Suprapubic skin (tissue), 4 donors: Measurements from ENCODE around the gene ARHGEF17. TPM values are rescaled to one million over a fixed set of nuclear protein-coding genes. Genes with fewer than 3 reads are reported as not detected.

ENCODE experiments used
- DNase-seq, 2 donors: peaks; one replicate each; pipeline ENCODE4 v3.0.0-alpha.2; 2019; ENCODE audit warnings: low spot score in 2 of 2
- H3K27ac ChIP-seq: fragments of 200-600 bp; sonication (generic); one replicate; pipeline ENCODE4 v1.5.1; 2019
- H3K27me3 ChIP-seq: fragments of 200-600 bp; sonication (generic); one replicate; pipeline ENCODE4 v1.5.1; 2019
- H3K36me3 ChIP-seq: fragments of 200-600 bp; sonication (generic); one replicate; pipeline ENCODE4 v1.5.1; 2019
- H3K4me1 ChIP-seq: fragments of 200-600 bp; sonication (generic); one replicate; pipeline ENCODE4 v1.5.1; 2019
- H3K4me3 ChIP-seq: fragments of 200-600 bp; sonication (generic); one replicate; pipeline ENCODE4 v1.5.1; 2019; ENCODE audit warnings: mild to moderate bottlenecking
- H3K9me3 ChIP-seq: fragments of 200-600 bp; sonication (generic); one replicate; pipeline ENCODE4 v1.5.1; 2019
- EP300 ChIP-seq: sonication (generic); formaldehyde crosslinking; IDR thresholded peaks from one replicate; pipeline ENCODE4 v1.6.1; 2017; ENCODE audit warnings: antibody characterized with exemption
- POLR2A ChIP-seq, 2 donors: fragments of 450-650 bp; IDR thresholded peaks; one replicate each; pipeline ENCODE4 v1.6.1; 2017; ENCODE audit warnings: antibody characterized with exemption in 2 of 2, mild to moderate bottlenecking in 2 of 2, moderate library complexity in 2 of 2
- POLR2AphosphoS5 ChIP-seq, 3 donors: sonication (generic); formaldehyde crosslinking; IDR thresholded peaks; one replicate each; pipeline ENCODE4 v1.6.1; 2017; ENCODE audit warnings: antibody characterized with exemption in 3 of 3
- WGBS: methylation state at CpG from one replicate; pipeline ENCODE4 v1.1.5; 2018; 5-methylcytosine and 5-hydroxymethylcytosine counted together
- total RNA-seq, 4 donors: library from RNA; depleted of rRNA; stranded (reverse); fragments of >200 nt; gene quantifications; one replicate each; pipeline ENCODE4 v1.1.0, GENCODE V29; 2016
- TF ChIP-seq, protein P1 (sequence below), 2 donors: fragments of 200-600 bp in 1 of 2; fragments of 450-650 bp in 1 of 2; sonication (generic) in 1 of 2; IDR thresholded peaks; one replicate each; pipeline ENCODE4 v1.5.1; 2016 to 2019; ENCODE audit warnings: antibody characterized with exemption in 2 of 2, mild to moderate bottlenecking in 1 of 2, moderate library complexity in 1 of 2

ARHGEF17 gene
- total RNA-seq, 4 donors from 2014 or later, result 8.3 to 25.0 (median 9.7) TPM

DNA sequence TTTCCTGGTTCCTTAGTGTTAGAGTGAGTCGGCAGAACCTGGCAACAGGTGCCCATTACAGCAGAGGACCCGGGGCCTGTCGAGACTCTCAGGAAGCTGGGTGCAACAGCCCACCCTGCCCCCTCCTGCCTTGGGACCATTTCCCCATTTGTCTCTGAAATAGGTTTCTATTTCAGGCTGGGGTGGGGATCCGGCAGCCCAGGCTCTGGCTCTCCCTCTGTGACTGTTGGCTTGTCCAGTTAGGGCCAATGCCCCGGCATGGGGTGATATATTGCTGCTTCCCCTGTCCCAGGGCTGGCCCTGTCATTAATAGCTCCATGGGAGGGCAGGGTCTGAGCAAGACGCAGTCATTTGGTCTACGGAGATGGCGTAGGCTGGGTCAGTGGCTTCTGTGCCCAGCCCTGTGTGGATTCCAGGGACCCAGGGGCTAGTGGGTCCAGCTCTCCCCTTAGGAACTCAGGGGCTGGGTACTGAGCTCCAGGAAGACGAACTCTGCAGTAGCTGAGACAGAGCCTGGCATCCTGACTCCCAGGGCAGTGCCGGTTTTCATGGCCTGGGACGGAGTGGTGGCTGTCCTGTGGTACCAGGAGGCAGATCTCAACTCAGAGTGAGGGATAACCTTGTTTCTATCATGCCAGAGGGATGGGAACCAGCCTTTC, 33.2 kb upstream of the ARHGEF17 start:
- 81% methylated on average over 5 of the region's 11 CpGs for WGBS
- peak; percentile 50 to 76 for DNase-seq
- no peak for TF ChIP-seq EP300
- TF ChIP-seq POLR2A (IDR thresholded peaks at IDR 0.05), result no peak
- no peak for TF ChIP-seq POLR2AphosphoS5 (IDR thresholded peaks at IDR 0.05)
- TF ChIP-seq, protein P1, sequence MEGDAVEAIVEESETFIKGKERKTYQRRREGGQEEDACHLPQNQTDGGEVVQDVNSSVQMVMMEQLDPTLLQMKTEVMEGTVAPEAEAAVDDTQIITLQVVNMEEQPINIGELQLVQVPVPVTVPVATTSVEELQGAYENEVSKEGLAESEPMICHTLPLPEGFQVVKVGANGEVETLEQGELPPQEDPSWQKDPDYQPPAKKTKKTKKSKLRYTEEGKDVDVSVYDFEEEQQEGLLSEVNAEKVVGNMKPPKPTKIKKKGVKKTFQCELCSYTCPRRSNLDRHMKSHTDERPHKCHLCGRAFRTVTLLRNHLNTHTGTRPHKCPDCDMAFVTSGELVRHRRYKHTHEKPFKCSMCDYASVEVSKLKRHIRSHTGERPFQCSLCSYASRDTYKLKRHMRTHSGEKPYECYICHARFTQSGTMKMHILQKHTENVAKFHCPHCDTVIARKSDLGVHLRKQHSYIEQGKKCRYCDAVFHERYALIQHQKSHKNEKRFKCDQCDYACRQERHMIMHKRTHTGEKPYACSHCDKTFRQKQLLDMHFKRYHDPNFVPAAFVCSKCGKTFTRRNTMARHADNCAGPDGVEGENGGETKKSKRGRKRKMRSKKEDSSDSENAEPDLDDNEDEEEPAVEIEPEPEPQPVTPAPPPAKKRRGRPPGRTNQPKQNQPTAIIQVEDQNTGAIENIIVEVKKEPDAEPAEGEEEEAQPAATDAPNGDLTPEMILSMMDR (IDR thresholded peaks at IDR 0.05), result no peak
- Histone ChIP-seq H3K36me3 (no peaks in the 10 kb centered on the region), H3K4me3 (no peak overlapping the region), H3K27ac (no peak overlapping the region), H3K4me1 (no peaks in the 10 kb centered on the region), H3K27me3 (no peaks in the 10 kb centered on the region), H3K9me3 (no peaks in the 10 kb centered on the region)

DNA sequence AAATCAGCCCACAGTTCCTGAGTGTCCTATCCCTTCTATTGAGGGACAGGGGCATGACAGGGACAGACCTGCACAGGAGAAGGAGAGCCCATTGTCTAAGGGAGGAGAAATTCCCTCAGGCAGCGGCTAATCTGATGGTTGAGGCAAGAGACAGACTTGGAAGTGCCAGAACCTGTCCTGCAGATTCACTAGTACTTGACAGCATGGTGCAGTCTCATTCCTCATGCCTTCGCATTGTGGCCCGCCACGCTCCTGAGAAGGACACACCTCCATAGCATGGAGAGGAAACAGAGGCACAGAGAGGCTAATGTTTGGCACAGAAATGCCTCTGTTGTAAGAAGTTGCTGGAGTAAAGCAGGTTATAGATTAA, 32.7 kb upstream of the ARHGEF17 start:
- H3K27me3 ChIP-seq, result no peaks in the 10 kb centered on the region
- WGBS, result 85% methylated on average over 2 of the region's 4 CpGs
- no peak for TF ChIP-seq POLR2A (IDR thresholded peaks at IDR 0.05)
- no peak for TF ChIP-seq POLR2AphosphoS5 (IDR thresholded peaks at IDR 0.05)
- no peak for TF ChIP-seq EP300
- TF ChIP-seq, protein P1 (IDR thresholded peaks at IDR 0.05), result no peak
- DNase-seq, result peak; percentile 22 to 43
- H3K4me3 ChIP-seq, result no peak overlapping the region
- no peak overlapping the region for H3K27ac ChIP-seq
- no peaks in the 10 kb centered on the region for H3K36me3 ChIP-seq
- no peaks in the 10 kb centered on the region for H3K9me3 ChIP-seq
- no peaks in the 10 kb centered on the region for H3K4me1 ChIP-seq

DNA sequence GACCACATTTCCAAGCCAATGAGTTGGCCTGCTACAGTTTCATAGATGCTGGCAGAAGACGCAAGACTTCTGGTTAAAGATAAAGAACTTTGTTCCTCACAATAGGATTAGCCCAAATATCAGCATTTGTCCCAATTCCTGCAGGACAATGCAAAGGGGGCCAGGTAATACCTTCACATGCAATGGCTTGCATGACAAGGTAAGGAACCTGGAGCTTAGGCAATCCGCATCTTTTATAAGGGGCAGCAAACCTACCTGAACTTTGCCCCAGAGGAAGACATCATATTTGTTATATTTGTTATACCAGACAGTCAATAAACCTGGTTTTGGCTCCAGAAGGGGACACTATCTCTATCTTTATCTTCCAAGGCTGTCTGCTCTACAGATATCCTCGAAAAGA, 30.6 kb upstream of the ARHGEF17 start:
- Histone ChIP-seq H3K9me3 (no peaks in the 10 kb centered on the region), H3K36me3 (no peaks in the 10 kb centered on the region), H3K4me1 (no peaks in the 10 kb centered on the region), H3K27ac (no peak overlapping the region), H3K4me3 (no peak overlapping the region), H3K27me3 (no peaks in the 10 kb centered on the region)
- TF ChIP-seq POLR2AphosphoS5 (IDR thresholded peaks at IDR 0.05) (no peak), POLR2A (IDR thresholded peaks at IDR 0.05) (no peak), EP300 (no peak)
- TF ChIP-seq, protein P1 (IDR thresholded peaks at IDR 0.05), result no peak
- DNase-seq, result no peak
- 87% methylated on average over 3 of the region's 3 CpGs for WGBS

DNA sequence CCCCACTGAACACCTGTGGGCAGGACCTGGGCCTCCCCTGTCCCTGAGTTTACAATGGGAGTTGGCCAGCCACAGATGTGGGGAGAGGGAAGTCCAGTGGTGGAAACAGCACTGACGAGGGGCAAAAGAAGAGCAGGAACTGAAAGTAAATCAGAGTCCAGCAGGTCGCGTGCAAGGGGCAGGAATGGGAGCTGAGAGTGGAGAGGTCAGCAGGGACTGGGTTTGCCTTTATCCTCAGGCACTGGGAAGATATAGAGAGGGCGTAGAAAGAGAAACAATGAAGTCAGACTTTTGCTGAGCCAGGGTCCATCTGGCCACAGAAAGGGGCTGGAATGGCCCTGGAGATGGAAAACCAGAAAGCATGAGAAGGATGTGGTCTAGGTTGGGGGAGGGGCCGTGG, 27.4 kb upstream of the ARHGEF17 start:
- H3K27me3 ChIP-seq, result no peaks in the 10 kb centered on the region
- no peak overlapping the region for H3K4me3 ChIP-seq
- H3K4me1 ChIP-seq, result peaks cover 4% of the 10 kb centered on the region
- H3K27ac ChIP-seq, result no peak overlapping the region
- no peaks in the 10 kb centered on the region for H3K9me3 ChIP-seq
- TF ChIP-seq POLR2AphosphoS5 (IDR thresholded peaks at IDR 0.05) (no peak), POLR2A (IDR thresholded peaks at IDR 0.05) (no peak), EP300 (no peak)
- TF ChIP-seq, protein P1 (IDR thresholded peaks at IDR 0.05), result no peak
- H3K36me3 ChIP-seq, result no peaks in the 10 kb centered on the region
- 80% methylated on average over 5 of the region's 5 CpGs for WGBS
- no peak for DNase-seq

DNA sequence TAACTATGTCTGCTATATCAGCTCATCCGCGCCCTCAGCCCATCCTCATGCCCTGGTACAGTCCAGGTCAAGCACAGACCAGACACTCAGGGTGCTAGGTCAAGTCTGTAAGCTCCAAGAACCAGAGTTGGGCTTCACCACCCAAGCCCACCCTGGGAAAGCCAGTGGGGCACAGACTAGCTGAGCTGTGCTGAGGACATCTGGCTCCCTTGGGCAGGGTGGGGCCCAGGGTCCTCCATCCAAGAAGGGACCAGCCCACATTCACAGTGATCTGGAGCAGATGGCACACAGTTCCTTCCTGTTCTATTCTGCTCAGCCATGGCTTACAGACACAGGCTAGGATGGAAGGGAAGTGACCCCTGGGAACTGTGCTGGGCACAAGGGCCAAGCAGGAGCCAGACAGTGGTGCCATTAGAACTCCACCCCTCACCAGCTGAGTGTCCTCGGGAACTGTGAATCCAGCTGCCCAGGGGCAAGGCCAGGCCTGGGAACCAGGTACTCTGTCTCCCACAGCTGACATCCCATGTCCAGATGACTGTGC, 26.8 kb upstream of the ARHGEF17 start:
- no peak overlapping the region for H3K27ac ChIP-seq

More for the DNA sequence above, 26.8 kb upstream of the ARHGEF17 start:
- WGBS, result 81% methylated on average over 3 of the region's 3 CpGs
- Histone ChIP-seq H3K4me3 (no peak overlapping the region), H3K9me3 (no peaks in the 10 kb centered on the region), H3K36me3 (no peaks in the 10 kb centered on the region), H3K27me3 (no peaks in the 10 kb centered on the region), H3K4me1 (peaks cover 4% of the 10 kb centered on the region)
- TF ChIP-seq POLR2A (IDR thresholded peaks at IDR 0.05) (no peak), POLR2AphosphoS5 (IDR thresholded peaks at IDR 0.05) (no peak), EP300 (no peak)
- TF ChIP-seq, protein P1 (IDR thresholded peaks at IDR 0.05), result no peak
- DNase-seq, result no peak
